ENCODE measurements around the gene PRELID2.
A peak's percentile ranks its signal among the peaks of the same experiment; 100 is the strongest.
"Not testable (repeated sequence)": the region's sequence is repeated elsewhere in the genome, so short reads cannot be mapped to it uniquely, and the experiment has no call there.

The PRELID2 gene

DNA sequence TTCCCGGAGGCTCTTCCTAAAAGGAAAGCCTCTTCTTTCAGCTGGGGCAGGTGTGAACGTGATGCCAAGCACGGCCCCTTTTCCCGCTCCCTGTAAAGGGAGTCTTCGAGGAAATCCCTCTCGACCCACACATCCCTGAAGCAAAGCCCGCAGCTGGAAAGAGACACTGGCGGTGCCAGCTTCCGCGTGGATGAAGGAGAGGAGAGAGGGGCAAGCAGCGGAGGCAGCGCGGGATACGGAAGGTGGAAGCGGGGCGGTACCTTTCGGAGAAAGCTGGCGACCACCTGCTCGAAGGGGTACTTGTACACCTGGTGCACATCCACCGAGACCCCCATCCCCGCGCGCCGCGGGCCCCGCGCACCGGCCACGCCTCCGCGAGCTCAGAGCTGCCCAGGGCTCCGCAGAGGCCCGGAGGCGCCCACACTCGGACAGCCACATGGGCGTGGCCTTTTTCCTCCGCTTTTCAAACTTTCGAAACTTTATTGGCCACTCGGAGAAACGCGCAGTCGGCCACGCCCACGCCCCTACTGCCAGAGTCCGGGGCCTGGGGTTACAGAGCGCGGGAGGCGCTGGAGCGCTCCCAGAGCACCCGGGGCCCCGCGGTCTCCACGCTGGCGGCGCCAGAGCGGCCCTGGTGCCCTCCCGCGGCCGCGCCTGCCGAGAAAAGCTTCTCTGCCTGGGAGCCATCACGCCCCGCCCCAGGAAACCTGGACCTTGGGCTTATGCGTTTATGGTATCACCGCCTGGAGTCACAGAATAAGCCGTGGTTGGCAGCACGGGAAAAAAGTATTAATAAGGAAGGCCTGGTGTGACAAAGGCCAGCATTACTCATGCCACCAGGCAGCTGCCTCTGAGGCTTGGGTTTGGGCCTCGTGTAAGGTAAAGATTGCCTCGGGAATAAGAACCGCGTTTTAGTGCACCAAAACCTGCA, at the start of gene PRELID2:
Gene PRELID2 (minus strand): TSS at position 426 of the 931 bp plus-strand sequence. CDS start 91 bp downstream, at position 335.
- DNase-seq (ENCODE audit: low spot score), result peak; percentile 90

DNA sequence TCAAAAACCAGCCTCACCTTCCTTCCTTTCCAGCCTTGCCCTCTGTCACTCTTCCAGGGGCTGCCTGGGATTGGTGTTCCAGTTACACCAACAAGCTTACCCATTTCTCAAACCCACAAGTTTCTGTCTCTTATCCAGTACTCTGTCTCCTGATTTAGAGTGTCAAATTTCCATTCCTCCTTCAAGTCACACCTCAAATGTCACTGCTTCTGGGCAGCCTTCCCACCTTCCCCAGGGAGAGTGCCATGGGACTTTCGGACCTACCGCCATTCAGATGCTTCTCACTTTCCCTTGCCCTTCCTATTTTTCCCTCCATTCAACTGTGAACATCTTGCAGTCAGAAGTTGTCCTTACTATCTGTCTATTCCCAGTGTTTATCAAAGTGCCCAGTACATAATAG, 39.6 kb upstream of the PRELID2 start:
- no peak for DNase-seq (ENCODE audit: low spot score)

DNA sequence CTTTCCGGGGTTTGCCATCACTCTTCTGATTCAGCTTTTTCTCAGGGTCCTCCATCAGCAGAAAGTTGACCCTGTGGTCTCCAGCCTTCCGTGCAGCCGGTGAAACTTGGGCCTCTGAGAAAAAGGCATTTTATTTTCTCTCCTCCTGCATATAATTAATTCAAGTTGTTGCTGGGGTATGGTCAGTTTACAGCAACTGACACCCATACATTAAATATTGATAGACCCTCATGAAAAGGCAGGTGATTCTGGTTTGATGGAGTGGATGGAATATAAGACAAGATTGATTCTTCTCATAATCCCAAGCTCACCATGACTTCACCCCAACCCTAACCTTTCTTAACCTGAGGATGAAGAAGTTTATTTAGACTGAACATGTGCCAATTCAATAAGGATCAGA, 37.8 kb upstream of the PRELID2 start, which contains the start of gene GRXCR2:
Gene GRXCR2 (minus strand): TSS at position 101 of the 400 bp plus-strand sequence. CDS start 46 bp downstream, at position 55.
- DNase-seq (ENCODE audit: low spot score), result no peak

DNA sequence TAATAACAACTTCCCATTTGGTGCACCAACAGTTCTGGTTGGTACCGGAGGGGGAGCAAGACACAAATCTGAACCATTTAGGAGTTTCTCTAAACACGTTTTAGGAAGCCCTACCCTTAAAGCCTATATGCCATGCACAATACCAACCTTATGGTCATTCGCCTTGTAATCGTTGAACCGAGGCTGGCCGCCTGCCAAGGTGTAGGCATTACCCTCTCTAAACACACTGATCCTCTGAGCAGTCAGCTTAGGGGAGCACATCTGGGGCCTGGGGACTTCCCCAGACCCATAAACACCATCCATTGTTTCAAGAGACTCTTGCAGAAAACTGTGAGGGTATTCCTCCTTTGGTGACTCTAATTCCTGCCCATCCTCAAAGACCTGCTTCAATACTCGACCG, 37.3 kb upstream of the PRELID2 start:
- DNase-seq (ENCODE audit: low spot score), result no peak

DNA sequence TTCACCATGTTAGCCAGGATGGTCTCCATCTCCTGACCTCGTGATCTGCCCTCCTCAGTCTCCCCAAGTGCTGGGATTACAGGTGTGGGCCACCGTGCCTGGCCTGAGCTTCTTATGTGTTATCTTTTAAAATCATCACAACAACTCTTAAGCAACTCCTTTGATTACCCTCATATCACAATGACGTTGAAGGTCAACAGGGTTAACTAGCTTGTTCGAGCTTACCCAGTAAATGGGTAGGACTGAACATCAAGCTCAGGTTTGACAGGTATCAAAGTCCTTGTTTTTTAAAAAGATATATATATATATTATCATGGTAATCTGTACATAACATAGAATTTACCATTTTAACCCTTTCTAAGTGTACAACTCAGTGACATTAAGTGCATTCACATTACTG, 34.6 kb upstream of the PRELID2 start:
- no peak for DNase-seq (ENCODE audit: low spot score)

DNA sequence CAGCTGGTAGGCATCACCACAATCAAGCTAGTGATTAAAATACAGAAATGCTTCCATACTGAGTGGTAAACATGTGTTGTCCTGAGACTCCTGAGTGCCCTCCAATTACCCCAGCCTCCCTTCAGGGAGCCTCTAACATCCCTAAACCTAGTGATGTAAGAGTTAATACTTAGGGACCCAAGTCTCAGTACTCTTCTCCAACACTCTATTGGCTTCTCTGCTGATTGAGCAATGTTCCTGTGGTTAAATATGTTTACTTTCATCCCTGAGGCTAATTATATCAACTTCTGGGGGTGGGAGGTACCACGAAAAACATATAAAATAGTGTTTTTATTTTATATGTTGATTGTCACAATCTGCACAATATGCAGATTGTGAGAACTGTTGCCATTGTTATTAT, 32.7 kb upstream of the PRELID2 start:
- DNase-seq (ENCODE audit: low spot score), result no peak

DNA sequence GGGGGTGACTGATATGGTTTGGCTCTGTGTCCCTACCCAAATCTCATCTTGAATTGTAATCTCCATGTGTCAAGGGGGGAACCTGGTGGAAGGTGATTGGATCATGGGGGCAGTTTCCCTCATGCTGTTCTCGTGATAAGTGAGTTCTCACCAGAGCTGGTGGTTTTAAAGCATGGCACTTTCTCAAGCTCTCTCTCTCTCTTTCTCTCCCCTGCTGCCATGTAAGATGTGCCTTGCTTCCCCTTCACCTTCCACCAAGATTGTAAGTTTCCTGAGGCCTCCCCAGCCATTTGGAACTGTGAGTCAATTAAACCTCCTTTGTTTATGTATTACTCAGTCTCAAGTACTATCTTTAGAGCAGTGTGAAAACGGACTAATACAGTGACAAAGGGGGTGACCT, 29.3 kb upstream of the PRELID2 start:
- DNase-seq (ENCODE audit: low spot score), result not testable (repeated sequence)

DNA sequence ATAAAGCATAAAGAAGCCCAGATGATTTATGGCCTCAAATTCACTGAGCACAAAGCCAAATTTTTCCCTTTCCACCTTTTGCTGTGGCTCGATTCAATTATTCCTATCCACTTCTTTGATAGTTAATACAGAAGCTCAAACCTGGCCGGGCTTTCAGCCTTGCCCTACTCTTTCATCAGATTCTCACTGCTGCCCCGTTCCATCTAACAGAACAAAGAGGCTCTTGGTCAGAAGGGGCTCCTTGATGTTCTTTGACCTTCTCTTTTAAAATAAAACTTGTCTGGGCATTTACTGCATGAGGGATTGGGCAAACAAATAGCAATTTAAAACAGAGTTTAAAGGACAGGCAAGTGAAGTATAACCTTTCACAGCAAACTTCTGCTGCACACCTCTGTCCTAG, 27.9 kb upstream of the PRELID2 start:
- DNase-seq (ENCODE audit: low spot score), result no peak

DNA sequence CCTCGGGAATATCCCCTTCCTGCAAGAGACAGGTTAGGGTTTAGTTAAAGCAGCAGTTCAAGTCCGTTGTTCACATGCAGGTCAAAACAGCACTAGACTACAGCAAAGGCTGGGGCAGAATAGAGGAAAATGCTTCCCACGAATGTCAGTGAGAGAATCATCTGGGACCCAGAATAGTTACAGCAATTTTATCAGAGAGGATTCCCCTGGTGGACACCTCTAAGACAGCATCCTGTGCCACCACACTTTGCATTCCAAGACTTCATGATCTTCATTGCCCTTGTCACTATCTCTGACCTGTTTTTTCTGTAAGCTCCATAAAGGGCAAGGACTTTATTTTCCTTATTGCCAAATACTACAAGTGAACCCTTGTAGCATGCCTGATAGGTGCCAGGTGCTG, 24.8 kb upstream of the PRELID2 start:
- DNase-seq (ENCODE audit: low spot score), result no peak

DNA sequence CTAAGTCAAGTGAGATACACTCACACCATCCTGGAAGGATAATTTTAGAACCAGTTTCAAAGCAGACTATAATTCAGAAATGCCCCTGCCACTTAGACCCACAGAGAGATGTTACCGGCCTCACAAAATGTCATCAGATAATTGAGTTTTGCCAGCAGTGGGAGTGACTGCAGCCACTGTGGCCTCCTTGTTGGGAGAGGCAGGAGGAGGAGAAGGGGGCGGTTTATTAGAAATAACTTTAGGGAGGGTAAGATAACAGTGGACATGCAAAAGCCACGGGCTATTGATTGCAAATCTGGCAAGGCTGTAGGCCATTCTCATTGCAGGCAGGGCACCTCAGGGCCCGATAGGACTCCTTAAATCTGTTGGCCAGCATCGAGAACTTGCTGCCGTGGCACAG, 24.3 kb upstream of the PRELID2 start:
- DNase-seq (ENCODE audit: low spot score), result no peak

DNA sequence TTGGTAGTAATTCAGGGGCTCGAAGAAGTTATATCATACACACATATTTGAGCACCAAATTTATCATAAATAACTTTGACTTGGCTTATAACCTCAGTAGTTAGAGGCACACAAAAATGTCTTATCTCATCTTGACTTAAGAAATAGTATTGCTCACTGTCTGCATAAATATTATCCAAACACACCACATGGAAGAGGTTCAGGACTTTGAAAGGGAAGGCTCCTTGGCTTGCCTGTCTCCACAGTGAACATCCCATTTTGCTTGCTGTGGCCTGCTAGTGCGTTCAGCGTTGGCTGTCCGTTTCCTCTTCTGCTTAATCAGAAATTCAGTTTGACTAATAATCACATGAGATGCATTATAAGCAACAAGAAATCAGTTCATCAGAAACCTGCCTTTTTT, 23.8 kb upstream of the PRELID2 start:
- peak; percentile 10 for DNase-seq (ENCODE audit: low spot score)

DNA sequence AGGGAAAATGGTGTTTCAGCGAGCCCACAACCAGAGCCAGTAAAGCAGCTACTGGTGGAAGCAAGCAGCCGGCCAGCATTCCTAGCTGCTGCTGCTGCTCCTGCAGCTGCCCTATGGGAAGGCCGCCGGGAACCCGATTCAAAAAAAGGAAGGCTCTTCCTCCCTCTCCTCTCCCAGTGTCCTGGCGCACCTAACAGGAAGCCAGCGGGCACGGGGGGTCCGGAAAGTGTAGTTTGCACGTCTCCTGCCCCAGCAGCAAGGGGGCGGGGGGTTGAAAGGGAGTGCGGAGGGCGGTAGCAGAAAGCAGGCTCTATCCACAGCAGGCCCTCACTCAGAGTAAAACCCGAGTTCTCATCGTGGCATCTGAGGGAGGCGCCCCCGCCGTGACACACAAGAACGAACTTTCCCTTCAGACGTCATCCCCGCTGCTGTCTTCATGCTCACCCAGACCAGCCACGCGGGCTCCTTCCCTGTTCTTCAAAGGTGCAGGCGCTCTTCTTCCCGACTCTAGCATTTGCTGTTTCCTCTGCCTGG, 21.2 kb upstream of the PRELID2 start:
- peak; percentile 72 for DNase-seq (ENCODE audit: low spot score)

DNA sequence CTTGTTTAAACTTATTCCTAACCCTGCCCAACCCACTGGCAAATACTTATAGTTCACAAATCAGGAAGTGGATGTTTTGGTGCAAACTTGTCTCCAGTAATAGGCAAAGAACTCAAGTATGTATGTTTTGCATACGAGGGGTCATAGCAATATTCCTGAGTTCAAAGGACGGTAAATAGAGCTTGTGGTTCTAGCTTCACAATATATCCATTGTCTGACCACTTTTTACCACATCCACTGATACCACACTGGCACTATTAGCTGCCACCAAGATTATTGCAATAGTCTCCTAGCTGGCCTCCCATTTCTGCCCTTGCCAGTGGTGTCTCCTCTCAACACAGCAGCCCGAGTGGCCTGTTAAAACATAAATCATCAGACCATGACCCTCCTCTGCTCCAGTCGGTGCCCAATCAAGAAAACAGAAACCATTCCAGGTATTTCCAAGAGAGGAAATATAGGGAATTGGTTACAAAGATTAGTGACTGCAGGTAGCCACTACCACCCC, 20.7 kb upstream of the PRELID2 start:
- peak; percentile 9 for DNase-seq (ENCODE audit: low spot score)

DNA sequence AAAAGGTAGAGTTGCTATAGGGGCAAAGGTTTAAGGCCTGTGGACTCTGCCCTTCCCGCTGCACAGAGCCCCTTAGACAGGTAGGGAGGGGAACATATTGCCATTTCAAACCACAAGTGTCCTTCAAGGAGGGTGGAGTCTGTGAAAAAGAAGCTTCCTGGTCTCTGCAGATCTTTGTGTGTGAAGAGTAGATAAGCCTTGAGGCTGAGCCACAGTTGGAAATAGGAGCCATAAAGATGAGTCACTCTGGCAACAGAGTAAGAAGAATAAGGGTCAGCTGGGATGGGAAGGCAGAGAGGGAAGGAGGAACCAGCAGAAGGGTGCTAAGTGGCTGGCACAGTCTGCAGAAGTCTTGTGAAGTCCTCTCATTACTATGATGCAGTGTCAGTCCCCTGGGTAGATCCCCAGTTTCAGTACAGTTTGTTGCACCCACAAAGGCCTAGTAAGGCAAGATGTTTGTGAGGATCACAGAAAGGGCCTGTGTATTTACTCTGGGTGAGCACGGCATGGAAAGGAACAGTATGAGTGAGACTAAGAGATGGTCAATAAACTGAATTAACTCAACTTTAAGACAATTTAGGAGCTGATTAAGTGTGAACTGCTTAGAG, 19.6 kb upstream of the PRELID2 start:
- DNase-seq (ENCODE audit: low spot score), result peak; percentile 71

DNA sequence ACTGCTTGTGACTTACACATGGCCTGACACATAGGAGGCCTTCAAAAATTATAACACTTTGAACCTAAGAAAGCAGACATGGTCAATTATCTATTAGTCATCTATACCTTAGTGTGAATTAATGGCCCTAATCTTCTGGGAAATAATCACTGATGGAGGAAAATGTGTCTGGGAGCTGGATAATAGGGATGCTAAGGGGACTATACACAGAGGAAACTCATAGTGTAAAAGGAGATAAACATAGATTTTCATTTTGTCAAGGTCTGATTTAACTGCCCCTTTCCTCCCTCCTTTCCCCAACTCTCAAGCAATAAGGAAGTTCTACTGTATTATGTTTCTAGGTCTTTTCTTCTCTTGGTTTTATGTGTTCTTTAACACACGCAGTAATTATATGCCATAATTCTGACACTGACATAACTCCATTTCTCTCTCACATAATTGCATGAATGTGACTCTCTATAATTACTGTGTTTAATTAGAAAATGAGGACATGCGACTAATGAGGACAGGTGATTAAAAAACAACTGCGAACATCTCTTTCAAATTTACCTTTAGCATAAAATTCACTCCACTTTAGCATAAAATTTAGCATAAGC, 18.7 kb upstream of the PRELID2 start:
- DNase-seq (ENCODE audit: low spot score), result no peak

DNA sequence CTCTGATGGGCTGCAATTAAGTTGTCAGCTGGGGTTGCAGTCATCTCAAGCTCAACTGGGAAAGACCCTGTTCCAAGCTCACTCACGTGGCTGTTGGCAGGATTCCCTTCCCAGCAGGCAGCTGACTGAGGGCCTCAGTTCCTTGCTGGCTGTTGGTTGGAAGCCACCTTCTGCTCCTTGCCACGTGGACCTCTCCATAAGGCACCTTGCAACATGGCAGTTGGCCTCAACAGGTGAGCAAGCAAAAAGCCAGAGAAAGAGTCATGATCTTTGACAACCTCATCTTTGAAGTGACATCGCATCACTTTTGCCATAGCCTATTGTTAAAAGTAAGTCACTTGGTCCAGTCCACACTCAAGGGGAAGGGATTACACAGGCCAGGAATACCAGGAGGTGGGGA, 17.8 kb upstream of the PRELID2 start:
- DNase-seq (ENCODE audit: low spot score), result no peak

DNA sequence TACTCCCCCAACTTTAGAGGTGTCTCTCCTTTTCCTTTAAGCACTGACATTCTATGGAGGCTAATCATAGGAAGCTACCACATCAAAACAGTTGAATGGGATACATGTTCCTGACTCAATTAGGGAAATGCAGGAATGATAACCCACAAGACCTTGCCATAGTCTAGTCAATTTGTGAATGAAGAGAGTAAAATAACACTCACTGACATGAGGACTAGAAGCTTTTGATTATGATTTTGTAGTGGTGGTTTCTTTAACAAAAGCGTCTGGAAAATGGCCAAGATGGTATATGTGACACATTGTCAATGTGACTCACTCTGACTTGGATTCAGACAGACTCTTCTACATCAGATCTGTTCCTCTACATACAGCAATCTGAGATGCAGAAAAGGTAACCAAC, 13.7 kb upstream of the PRELID2 start:
- DNase-seq (ENCODE audit: low spot score), result no peak

DNA sequence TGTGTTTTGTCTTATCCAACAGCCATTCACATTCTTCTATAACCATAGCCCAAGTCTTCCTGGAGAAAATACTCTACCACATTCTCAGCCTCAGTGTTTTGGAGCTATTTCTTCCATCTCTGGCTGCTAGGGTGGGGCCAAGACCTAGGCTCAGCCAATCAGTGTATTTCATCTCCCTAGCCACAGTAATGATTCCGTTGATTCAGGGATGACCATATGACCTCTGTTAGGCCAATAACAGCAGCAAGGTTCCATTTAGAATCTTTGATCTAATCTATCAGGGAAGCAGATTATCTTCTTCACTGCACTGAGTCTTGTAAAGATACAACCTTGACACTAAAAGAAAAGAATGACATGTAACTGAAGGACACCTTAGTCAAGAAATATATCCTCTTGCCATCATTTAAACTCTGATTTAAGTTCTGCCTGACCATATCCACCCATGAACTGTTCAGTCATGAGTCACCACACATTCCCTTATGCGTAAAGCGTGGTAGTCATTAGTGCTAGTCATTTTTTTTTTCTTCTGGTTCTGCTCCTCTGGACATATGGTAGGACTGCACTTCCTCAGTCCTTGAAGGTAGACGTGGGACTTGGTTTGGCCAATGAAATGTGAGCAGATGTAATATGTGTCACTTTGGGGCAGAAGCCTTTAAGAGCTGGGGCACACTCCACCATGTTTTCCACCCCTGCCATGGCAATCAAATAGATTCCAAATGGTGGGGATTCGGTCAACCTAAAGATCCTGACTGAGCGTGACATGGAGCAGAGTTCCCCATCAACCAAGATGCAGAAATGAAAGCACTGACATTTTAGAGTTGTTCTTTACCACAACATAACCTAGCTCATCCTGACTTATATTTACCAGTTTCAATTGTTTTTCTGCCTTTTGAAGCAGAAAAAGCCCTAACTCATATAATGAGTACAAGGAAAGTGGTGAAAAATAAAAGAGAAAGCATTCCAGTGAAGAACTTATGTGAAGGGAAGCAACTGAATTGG, 12.7 kb upstream of the PRELID2 start:
- peak; percentile 79 for DNase-seq (ENCODE audit: low spot score)

DNA sequence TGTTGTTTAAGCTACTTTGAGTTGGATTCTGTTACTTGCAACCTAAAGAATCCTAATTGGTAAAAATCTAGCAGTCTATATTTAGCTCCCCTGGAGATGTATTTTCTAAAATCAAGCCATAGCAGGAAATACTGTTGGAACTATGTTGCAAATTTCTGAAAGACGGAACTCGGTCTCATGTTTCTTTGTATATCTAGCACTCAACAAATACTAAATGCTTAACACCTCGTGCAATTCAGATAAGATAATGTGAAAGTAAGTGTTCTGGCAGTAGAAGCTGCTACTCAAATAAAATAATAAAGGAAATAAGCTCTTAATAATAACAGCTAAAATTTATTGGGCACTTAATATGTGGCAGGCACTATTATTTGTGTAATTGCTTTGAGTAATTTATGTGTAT, 10.9 kb upstream of the PRELID2 start:
- no peak for DNase-seq (ENCODE audit: low spot score)

DNA sequence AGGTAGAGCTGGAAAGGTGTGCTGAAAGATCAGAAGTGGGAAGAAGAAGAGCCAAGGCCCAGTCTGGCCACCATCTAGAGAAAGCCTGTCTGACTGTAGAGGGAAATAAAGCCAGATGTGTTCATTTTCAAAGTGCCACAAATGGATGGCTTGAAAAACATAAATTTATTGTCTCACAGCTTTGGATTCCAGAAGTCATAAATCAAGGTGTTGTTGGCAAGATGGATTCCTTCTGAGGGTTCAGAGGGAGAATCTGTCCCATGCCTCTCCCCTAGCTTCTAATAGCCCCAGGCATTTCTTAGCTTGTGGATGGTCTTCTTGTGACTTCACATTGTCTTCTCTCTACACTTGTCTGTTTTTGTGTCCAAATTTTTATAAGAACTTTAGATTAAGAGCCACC, 6.2 kb upstream of the PRELID2 start:
- DNase-seq (ENCODE audit: low spot score), result no peak

DNA sequence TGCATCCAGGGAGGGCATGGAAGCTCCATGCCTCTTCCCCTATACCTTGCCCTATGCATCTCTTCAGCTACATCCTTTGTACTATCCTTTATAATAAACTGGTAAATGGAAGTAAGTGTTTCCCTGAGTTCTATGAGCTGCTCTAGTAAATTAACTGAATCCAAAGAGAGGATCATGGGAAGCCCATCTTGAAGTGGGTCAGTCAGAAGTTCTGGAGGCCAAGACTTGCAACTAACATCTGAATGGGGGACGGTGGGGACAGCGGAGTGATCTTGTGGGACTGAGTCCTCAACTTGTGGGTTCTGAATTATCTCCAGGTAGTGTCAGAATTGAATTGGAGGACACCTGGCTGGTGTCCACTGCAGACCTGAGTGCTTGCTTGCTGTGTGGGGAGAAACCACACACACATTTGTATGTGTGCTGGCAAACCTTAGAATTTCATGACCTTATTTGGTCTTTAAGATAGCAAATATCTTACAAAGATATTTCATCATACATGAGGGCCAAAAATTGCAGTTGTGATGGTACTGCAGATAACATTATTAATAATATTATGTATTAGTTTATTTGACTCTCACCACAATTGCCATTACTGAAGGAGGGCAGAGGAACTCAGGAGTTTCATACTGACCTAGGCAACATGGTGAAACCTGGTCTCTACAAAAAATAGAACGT, 5.5 kb upstream of the PRELID2 start:
- DNase-seq (ENCODE audit: low spot score), result no peak

Measured in AG20443 (cell line).